GM21737 (cell line): ENCODE results near the gene ATR.

Experiments
- ATAC-seq: cut with Tn5 transposase; IDR thresholded peaks from one replicate; pipeline ENCODE4 v1.9.1; 2021; ENCODE audit warnings: mild to moderate bottlenecking, moderate library complexity; ENCODE audit not compliant: unreplicated experiment

ATR gene

DNA sequence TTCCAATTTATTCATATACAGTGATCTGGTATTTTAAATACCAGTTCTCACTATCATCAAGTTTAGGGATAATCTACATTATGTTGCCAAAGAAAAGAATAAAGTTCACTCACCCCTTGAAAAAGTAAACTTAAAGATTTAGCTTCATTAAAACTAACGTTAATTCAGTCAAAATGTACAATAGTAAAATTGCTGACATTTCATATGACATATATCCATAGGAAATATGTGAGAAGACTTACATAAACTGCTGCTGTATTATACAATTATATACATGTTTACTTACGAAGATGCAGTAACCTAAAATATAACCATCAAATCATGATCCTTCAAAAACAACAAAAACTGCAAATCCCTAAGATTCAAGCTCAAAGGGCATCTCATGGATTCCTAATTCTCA lies 44.0 kb downstream of the ATR start:
- no peak for ATAC-seq

DNA sequence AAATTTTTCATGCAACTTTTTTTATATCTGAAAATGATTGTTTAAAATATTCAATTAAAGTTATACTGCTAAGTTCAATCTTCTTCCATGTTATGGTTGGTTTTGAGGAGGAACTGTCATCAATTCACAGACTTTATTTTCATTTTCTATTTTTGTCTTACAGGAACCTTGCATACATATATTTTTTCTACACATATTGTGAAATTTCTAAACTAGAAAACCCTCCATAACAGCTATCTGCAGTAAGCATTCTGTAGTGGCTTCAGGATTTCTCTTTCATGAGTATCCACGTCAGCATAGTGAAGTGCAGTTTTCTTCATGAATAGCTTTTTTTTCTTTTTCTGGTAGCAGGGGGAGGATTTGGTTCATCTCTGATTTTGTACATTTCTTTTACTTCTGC lies 48.2 kb downstream of the ATR start:
- ATAC-seq, result no peak

DNA sequence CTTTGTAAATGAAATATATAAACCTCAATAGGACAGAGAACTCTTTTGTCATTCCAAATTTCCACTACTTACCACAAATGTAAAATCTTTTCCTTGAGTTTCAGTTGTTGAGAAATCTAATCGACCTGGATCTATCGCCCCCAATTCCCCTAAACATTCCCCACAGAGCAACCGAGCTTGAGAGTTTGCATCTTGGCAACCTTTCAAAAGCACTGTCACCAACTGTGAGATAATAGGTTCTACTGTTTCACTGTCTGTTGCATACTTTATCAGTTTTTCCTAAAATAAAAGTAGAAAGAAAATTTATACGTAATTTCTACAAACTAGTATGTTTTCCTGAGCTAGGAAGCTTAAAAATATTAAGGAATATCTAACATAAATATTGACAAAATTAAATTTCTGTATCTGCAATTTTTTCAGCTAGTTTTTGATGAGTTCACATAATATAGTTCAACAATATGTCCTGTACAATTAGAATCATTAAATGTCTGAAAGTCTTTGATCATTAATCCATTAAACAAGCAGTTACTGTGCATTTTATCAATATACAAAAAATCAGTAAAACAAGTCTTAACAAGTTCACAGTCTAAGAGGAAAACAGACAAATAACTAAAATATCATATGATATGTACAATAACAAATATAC lies 54.5 kb downstream of the ATR start:
- no peak for ATAC-seq

DNA sequence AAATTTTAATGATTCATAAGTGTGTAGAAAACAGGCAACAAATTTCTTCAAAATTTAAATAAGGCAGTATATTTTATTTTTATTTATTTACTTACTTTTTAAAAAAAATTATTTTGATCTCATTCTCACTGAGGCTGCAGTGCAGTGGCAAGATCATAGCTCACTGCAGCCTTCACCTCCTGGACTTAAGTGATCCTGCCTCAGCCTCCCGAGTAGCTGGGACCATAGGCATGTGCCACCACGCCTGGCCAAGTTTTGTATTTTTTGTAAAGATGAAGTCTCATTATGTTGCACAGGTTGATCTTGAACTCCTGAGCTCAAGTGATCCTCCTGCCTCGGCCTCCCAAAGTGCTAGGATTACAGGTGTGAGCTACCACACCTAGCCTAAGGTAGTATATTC lies 69.5 kb downstream of the ATR start:
- no peak for ATAC-seq

- ATAC-seq, result no peak
These were observed 71.3 kb downstream of the ATR start for GRCh38 chr3:142507241-142507640.

DNA sequence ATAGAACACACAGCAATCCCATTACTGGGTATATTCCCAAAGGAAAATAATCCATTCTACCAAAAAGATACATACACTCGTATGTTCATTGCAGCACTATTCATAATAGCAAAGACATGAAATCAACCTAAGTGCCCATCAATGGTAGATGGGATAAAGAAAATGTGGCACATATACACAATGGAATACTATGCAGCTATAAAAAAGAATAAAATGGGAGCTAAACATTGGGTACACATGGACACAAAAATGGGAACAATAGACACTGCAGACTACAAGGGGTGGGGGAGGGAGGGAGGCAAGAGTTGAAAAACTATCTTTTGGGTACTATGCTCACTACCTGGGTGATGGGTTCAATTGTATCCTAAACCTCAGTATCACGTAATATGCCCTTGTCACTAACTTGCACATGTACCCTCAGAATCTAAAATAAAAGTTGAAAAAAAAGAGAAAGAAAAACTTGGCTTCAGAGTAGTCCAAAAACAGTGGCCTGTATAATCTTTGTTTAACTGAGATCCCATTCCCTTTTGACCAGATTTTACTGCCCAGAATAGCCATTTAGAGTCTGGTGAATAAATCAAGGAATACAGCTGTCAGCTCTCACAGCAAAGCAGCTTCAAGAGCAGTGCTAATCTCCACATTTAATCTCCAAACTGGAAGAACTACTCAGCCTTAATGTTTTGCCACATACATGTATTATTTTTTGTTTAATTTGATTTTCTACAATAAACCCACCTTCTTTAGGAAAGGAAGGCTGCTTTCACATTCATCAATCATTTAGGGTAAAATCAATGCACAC lies 76.1 kb downstream of the ATR start:
- ATAC-seq, result no peak

DNA sequence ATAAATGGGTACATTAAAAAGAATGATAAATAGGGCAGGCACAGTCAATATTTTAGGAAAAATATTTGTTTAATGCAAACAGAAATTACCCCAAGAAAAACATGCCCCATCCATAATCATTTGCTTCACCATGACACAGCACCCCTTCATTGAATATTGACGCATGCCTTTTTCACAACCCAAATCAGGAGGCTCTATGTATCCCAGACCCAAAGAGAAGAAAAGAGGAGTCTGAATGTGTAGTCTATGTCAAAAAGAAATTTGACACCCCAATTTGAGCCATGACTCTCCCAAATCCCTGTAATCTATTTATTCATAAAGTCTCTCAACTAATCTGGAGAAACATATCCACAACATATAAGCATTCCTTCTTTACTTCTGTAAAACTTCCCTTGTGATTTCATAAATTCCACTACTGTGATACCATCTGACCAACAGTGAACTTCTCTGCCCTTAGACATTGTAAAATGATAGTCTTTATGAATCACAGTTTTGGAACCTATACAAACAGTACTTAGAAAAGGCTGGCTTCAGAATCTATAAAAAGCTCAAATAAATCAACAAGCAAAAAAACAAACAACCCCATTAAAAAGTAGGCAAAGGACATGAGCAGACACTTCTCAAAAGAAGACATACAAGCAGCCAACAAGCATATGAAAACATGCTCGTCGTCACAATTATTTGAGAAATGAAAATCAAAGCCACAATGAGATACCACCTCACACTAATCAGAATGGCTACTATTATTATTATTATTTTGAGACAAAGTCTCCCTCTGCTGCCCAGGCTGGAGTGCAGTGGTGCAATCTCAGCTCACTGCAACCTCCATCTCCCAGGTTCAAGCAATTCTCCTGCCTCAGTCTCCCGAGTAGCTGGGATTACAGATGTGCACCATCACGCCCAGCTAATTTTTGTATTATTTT lies 77.3 kb downstream of the ATR start:
- no peak for ATAC-seq

- ATAC-seq, result no peak
These were observed 78.3 kb downstream of the ATR start for GRCh38 chr3:142500211-142500610.

DNA sequence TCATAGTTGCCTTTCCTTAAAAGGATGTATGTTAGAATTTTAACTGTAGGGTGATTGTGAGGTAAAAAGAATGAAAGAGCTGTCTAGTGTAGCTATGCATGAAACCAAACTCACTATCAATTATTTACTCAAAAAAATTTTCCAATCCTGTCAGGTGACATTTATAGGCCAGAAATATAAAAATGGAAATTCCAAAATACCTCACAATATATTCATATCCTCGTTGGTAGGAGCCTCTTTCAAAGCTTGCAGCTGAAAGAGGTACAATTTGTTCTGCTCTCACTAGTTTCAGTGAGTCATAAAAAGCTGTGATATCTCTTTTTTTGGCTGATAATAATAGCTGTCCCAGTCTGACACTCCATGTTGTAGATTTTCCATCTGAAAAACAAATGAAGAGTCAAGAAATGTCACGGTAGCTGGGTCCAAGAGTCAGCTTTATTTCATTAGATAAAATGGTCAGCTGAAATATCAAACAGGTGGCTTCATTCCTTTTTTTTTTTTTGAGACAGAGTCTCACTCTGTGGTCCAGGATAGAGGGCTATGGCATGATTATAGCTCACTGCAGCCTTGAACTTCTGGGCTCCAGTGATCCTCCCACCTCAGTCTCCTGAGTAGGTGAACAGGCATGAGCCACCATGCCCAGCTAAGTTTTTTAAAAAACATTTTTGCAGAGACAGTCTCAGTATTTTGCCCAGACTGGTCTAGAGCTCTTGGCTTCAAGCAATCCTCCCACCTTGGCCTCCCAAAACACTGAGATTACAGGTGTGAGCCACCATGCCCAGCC lies 79.9 kb downstream of the ATR start:
- ATAC-seq, result no peak

DNA sequence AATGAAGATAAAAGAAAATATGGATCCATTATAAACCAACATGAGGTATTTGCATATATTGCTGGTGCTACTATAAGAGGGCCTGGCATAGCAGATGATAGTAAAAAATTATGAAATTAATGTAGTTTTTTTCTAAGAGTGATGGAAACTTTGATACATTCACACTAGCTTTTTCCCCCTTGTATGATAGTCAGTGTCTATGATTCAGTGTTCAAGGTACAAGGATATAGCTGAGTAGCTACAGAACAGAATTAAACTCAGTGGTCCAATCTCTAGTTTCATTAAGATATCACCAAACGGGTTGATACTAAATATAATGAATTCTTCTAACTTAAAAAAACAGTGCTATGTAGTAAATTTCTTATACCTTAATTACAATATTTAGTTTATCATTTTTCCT lies 80.8 kb downstream of the ATR start:
- no peak for ATAC-seq

DNA sequence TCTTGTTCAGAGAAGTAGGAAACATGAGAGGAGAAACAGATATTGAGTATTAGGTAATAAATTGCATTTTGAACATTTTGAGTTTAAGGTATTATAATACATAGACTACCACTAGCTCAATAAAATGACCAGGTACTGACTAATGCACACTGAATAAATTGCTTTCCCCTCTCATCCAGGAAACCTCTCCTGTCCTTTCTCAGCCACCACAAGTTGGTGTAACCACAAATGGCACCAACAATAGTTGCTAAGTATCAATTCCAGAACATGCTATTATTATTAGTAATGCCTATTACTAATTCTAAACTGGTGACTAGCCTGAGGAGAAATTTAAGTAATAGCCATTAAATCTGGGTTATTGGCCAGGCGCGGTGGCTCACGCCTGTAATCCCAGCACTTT lies 83.4 kb downstream of the ATR start:
- no peak for ATAC-seq

DNA sequence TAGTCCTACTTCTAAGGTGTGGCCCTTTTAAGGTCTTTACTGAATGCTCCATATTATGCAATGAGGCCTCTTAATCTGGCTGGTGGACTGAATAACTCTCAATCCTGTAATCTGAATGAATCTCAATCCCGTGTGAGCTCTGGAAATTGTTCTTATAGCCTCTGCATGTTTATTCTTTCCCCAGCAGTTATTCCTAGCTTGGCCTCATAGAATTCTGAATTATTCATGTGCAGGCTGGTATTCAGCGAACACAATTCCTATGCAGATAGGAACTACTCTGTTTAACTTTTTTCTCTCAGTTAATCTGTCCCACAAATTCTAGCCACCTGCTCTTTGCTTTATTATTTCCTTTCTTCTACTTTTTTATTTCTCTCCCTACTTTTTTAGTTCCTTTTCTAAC lies 86.3 kb downstream of the ATR start:
- ATAC-seq, result no peak

DNA sequence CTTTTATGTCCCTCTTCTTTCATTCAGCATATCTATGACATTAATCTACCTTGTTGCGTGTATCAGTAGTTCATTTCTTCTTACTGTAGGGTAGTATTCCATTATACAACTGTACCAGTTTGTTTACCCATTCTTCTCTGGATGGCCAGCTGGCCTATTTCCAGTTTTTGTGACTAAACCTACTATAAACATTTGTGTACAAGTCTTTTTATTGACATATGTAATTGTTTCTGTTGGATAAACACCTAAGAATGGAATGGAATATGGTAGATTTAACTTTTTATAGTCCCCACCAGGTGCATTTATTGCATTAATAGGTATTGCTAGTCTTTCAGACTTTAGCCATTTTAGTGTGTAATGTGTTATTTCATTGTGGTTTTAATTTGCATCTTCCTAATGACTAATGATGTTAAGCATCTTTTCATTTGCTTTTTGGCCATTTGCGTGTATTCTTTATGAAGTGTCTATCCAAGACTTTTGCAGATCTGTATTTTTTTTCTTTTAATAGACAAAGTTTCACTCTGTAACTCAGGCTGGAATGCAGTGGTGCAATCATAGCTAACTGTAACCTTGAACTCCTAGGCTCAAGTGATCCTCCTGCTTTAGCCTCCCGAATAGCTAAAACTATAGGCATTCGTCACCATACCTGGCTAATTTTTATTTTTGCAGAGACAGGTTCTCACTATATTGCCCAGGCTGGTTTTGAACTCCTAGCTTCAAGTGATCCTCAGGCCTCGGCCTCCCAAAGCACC lies 88.8 kb downstream of the ATR start:
- no peak for ATAC-seq

DNA sequence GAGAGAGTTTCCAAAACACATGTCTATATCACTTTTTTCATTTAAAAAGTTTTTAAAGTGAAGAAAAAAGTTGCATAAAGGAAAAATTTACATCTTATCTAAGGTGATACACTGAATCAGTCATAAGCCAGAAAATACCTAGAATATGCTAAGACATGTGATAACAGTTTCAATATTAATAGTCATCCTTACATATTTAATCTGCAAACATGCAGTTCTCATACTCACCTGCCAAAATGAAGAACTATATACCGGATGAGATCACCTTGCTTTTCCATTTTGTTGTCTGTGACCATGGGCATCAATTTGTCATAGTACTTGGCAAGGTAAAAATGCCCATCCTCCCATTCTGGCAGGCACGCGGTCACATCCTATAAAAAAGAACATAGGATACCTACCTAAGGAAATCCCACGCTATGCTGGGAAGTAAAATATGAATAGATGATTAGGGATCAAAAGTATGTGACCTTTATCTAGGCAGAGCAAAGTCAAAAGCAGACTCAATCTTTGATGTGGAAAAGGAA lies 93.6 kb downstream of the ATR start:
- no peak for ATAC-seq

DNA sequence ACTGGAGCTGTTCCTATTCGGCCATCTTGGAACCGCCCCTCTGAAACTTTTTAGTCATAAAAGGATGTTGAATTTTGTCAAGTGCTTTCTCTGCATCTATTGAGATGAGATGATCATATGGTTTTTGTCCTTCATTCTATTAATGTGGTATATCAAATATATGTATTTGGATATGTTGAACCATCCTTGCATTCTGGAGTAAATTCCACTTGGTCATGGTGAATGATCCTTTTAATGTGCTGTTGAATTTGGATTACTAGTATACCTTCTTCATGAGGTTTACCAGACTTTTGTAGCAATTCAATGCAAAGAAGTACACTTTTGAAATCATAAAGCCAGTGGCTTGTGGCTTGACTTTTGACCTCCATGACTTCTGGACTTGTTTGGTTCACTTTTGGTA lies 97.3 kb downstream of the ATR start:
- no peak for ATAC-seq

- ATAC-seq, result no peak
These were observed 107.7 kb downstream of the ATR start for GRCh38 chr3:142470826-142471225.

DNA sequence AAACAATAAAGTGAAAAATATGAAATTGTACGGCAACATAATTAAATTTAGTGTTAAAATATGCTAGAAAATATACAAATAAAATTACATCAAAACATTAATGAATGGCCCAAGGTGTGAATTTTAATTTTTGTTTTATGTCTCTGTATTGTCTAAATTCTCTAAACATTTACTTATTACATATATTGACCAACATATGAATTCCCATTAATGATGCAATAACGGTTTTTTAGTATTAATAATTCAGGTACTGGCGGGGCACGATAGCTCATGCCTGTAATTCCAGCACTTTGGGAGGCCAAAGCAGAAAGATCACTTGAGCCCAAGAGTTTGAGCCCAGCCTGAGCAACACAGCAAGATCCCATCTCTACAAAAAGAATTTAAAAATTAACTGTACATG lies 110.1 kb downstream of the ATR start:
- ATAC-seq, result no peak

DNA sequence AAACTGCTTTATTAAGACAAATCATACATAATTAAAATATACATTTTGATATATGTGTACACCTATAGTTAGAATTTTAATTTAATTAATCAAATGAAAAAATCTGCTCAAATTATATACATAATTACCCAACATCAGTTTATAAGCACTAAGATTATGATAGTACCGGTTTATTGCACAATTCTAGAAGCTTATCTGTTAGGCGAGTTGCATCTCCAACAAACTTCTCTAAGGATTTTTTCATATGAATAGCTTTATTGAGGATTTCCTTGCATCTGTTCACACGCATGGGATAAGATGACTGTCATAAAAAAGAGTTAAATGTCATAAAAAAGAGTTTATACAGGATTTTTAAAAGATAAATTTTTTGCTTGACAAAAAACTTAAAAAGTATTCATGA lies 110.8 kb downstream of the ATR start:
- ATAC-seq, result no peak

GRCh38 chr3:142460689-142461088 lies 117.8 kb downstream of the ATR start:
- no peak for ATAC-seq

DNA sequence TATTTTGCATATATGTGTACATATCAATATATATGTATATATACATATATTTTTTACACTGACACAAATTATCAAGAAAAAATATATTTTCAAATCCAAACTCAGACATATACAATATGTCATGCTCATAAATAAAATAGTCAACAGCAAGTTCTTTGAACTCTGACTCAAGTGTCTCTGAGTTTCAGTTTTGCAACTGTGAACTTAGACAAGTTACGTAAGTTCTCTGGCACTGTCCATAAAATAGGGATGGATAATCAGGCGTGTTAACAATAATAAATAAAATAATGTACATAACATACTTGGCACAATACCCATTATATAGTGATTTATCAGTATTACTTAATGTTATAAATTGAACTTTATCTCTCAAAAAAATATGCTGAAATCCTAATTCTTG lies 118.6 kb downstream of the ATR start:
- no peak for ATAC-seq
